HG03342 (cell line): ENCODE data around the gene NKX6-2.

Experiments used
- ATAC-seq: cut with Tn5 transposase; IDR thresholded peaks from one replicate; pipeline ENCODE4 v1.9.1; 2021; ENCODE audit warnings: mild to moderate bottlenecking, moderate library complexity; ENCODE audit not compliant: unreplicated experiment

NKX6-2 gene

GRCh38 chr10:132813560-132814468, 27.9 kb upstream of the NKX6-2 start:
- no peak for ATAC-seq

- ATAC-seq, result no peak
Observed at GRCh38 chr10:132813001-132813401, 27.1 kb upstream of the NKX6-2 start.

- no peak for ATAC-seq
Observed at GRCh38 chr10:132812520-132812919, 26.6 kb upstream of the NKX6-2 start.

- no peak for ATAC-seq
Observed at GRCh38 chr10:132811891-132812481, 26.0 kb upstream of the NKX6-2 start.

GRCh38 chr10:132810807-132811700, 25.1 kb upstream of the NKX6-2 start:
- ATAC-seq, result no peak

- no peak for ATAC-seq
Observed at GRCh38 chr10:132810141-132810806, 24.3 kb upstream of the NKX6-2 start.

GRCh38 chr10:132809232-132810140, 23.5 kb upstream of the NKX6-2 start:
- no peak for ATAC-seq

- no peak for ATAC-seq
Observed at GRCh38 chr10:132808383-132809231, 22.7 kb upstream of the NKX6-2 start.

GRCh38 chr10:132807621-132808049, 21.7 kb upstream of the NKX6-2 start:
- ATAC-seq, result no peak

GRCh38 chr10:132806561-132807003, 20.6 kb upstream of the NKX6-2 start:
- no peak for ATAC-seq

- no peak for ATAC-seq
Observed at GRCh38 chr10:132806110-132806509, 20.2 kb upstream of the NKX6-2 start.

GRCh38 chr10:132805599-132805998, 19.7 kb upstream of the NKX6-2 start:
- no peak for ATAC-seq

GRCh38 chr10:132804785-132805426, 19.0 kb upstream of the NKX6-2 start:
- ATAC-seq, result no peak

GRCh38 chr10:132804287-132804686, 18.3 kb upstream of the NKX6-2 start:
- ATAC-seq, result no peak

- ATAC-seq, result no peak
Observed at GRCh38 chr10:132803416-132804210, 17.7 kb upstream of the NKX6-2 start.

GRCh38 chr10:132802694-132803320, 16.9 kb upstream of the NKX6-2 start:
- no peak for ATAC-seq

- ATAC-seq, result no peak
Observed at GRCh38 chr10:132802048-132802447, 16.1 kb upstream of the NKX6-2 start.
